ENCODE data around the gene AKT2. TPM values are rescaled to one million over a fixed set of nuclear protein-coding genes. Genes with fewer than 3 reads are reported as not detected.

AKT2 gene
- total and polyA plus RNA-seq, 10 of the 15 experiments (the other 5 are each of a cell fraction or from before 2014, with no cell fraction given): 1.0 to 185 (median 71.5) TPM

DNA sequence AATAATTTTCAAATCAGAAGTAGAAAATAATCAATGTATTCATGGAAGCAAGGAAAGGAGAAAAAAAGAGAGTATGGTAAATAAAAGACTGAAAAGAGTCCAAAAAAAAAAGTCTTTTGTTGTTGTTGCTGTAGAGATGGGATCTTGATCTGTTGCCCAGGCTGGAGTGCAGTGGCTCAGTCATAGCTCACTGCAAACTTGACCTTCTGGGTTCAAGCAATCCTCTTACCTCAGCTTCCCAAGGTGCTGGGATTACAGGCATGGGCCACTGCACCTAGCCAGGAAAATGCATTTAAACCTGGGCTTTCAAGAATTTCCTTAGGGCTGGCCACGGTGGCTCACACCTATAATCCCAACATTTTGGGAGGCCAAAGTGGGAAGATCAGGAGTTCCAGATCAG lies 100.9 kb downstream of the AKT2 start (continued):
- TF ChIP-seq, protein P1, sequence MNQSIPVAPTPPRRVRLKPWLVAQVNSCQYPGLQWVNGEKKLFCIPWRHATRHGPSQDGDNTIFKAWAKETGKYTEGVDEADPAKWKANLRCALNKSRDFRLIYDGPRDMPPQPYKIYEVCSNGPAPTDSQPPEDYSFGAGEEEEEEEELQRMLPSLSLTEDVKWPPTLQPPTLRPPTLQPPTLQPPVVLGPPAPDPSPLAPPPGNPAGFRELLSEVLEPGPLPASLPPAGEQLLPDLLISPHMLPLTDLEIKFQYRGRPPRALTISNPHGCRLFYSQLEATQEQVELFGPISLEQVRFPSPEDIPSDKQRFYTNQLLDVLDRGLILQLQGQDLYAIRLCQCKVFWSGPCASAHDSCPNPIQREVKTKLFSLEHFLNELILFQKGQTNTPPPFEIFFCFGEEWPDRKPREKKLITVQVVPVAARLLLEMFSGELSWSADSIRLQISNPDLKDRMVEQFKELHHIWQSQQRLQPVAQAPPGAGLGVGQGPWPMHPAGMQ (IDR thresholded peaks at IDR 0.05; ENCODE audit: borderline replicate concordance): no peak
- TF ChIP-seq ZSCAN29 (IDR thresholded peaks at IDR 0.05) (no peak), FOS (IDR thresholded peaks at IDR 0.05; ENCODE audit: borderline replicate concordance, extremely low read depth, insufficient read length) (no peak), BMI1 (IDR thresholded peaks at IDR 0.05; ENCODE audit: borderline replicate concordance) (no peak)
- TF ChIP-seq, protein P2, sequence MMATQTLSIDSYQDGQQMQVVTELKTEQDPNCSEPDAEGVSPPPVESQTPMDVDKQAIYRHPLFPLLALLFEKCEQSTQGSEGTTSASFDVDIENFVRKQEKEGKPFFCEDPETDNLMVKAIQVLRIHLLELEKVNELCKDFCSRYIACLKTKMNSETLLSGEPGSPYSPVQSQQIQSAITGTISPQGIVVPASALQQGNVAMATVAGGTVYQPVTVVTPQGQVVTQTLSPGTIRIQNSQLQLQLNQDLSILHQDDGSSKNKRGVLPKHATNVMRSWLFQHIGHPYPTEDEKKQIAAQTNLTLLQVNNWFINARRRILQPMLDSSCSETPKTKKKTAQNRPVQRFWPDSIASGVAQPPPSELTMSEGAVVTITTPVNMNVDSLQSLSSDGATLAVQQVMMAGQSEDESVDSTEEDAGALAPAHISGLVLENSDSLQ (IDR thresholded peaks at IDR 0.05): no peak

MicroRNA genes within 50 kb of the gene (microRNA counts, 767-probe panel; counts per million panel counts)
- microRNA hsa-miR-641: 1,853 counts per million, percentile 71 among the panel's probes with 10 or more counts

Small RNA genes within 50 kb of the gene (microRNA-seq; reads per million reads assigned to microRNA genes)
- 87.7 reads per million, percentile 74 among the genes with 10 or more reads in this experiment for gene MIR641

Small RNA genes within 50 kb of the gene (small RNA-seq; reads per million reads assigned to genes)
- gene MIR641 (15.2 reads per million, percentile 97 among the genes with 10 or more reads in this experiment), gene RNU6-945P (not detected)

Other genes with a start within 250 kb of the AKT2 start
Only the 7 nearest of the 13 such genes appear.
- gene MAP3K10, start 93.9 kb downstream of the AKT2 start, total RNA-seq (2014; rRNA removed): 9.0 and 13.6 TPM in 2 replicates
- 4.5 and 5.0 TPM in 2 replicates for gene MAP3K10, start 93.9 kb downstream of the AKT2 start, total RNA-seq (2014; rRNA removed; fragmentation: Illumina TruSeq; extraction: Trizol)
- gene MAP3K10, start 93.9 kb downstream of the AKT2 start, total RNA-seq (2021): 14.1 and 16.6 TPM in 2 replicates
- gene MAP3K10, start 93.9 kb downstream of the AKT2 start, polyA plus RNA-seq (2011; rRNA removed): 1.3 and 2.2 TPM in 2 replicates
- 1.1 and 2.5 TPM in 2 replicates for gene MAP3K10, start 93.9 kb downstream of the AKT2 start, polyA plus RNA-seq (2014; fragmentation: Illumina TruSeq; extraction: Trizol)
- under 1 TPM; 0.11 to 0.16 TPM for gene MAP3K10, start 93.9 kb downstream of the AKT2 start, polyA plus RNA-seq (2014; fragmentation: Nextera tagmentation; extraction: Ambion mirVana)
- gene MAP3K10, start 93.9 kb downstream of the AKT2 start, polyA plus RNA-seq (2014; rRNA removed): 9.9 and 15.1 TPM in 2 replicates
- 1 to 10 TPM in 1 of 2 experiments, under 1 TPM in 1; 0.53 to 2.7 TPM for gene MAP3K10, start 93.9 kb downstream of the AKT2 start, polyA plus RNA-seq (2016; fragmentation: Nextera tagmentation; extraction: Ambion mirVana)
- not detected in 2 replicates for gene TTC9B, start 67.0 kb downstream of the AKT2 start, total RNA-seq (2014; rRNA removed)
- gene TTC9B, start 67.0 kb downstream of the AKT2 start, total RNA-seq (2014; rRNA removed; fragmentation: Illumina TruSeq; extraction: Trizol): not detected in 2 replicates
- not detected in 2 replicates for gene TTC9B, start 67.0 kb downstream of the AKT2 start, total RNA-seq (2021)
- not detected in 2 replicates for gene TTC9B, start 67.0 kb downstream of the AKT2 start, polyA plus RNA-seq (2011; rRNA removed)
- gene TTC9B, start 67.0 kb downstream of the AKT2 start, polyA plus RNA-seq (2014; fragmentation: Illumina TruSeq; extraction: Trizol): not detected in 2 replicates
- under 1 TPM; 0.04 to 0.14 TPM for gene TTC9B, start 67.0 kb downstream of the AKT2 start, polyA plus RNA-seq (2014; fragmentation: Nextera tagmentation; extraction: Ambion mirVana)
- gene TTC9B, start 67.0 kb downstream of the AKT2 start, polyA plus RNA-seq (2014; rRNA removed): not detected in 2 replicates
- under 1 TPM in 1 of 2 experiments, not detected in 1; 0.10 TPM for gene TTC9B, start 67.0 kb downstream of the AKT2 start, polyA plus RNA-seq (2016; fragmentation: Nextera tagmentation; extraction: Ambion mirVana)
- 0.56 TPM in 1 of 2 replicates, not detected in the other for gene CCNP, start 58.7 kb downstream of the AKT2 start, total RNA-seq (2014; rRNA removed)
- not detected in 2 replicates for gene CCNP, start 58.7 kb downstream of the AKT2 start, total RNA-seq (2014; rRNA removed; fragmentation: Illumina TruSeq; extraction: Trizol)
- gene CCNP, start 58.7 kb downstream of the AKT2 start, total RNA-seq (2021): not detected in 2 replicates
- gene CCNP, start 58.7 kb downstream of the AKT2 start, polyA plus RNA-seq (2011; rRNA removed): 0.05 TPM in 1 of 2 replicates, not detected in the other
- gene CCNP, start 58.7 kb downstream of the AKT2 start, polyA plus RNA-seq (2014; fragmentation: Illumina TruSeq; extraction: Trizol): 0.03 TPM in 1 of 2 replicates, not detected in the other
- not detected for gene CCNP, start 58.7 kb downstream of the AKT2 start, polyA plus RNA-seq (2014; fragmentation: Nextera tagmentation; extraction: Ambion mirVana)
- 0.04 TPM in 1 of 2 replicates, not detected in the other for gene CCNP, start 58.7 kb downstream of the AKT2 start, polyA plus RNA-seq (2014; rRNA removed)
- gene CCNP, start 58.7 kb downstream of the AKT2 start, polyA plus RNA-seq (2016; fragmentation: Nextera tagmentation; extraction: Ambion mirVana): not detected
- 16.1 and 19.9 TPM in 2 replicates for gene C19orf47, start 63.1 kb upstream of the AKT2 start, total RNA-seq (2014; rRNA removed)
- gene C19orf47, start 63.1 kb upstream of the AKT2 start, total RNA-seq (2014; rRNA removed; fragmentation: Illumina TruSeq; extraction: Trizol): 5.2 and 6.6 TPM in 2 replicates
- gene C19orf47, start 63.1 kb upstream of the AKT2 start, total RNA-seq (2021): 29.1 and 30.7 TPM in 2 replicates
- gene C19orf47, start 63.1 kb upstream of the AKT2 start, polyA plus RNA-seq (2011; rRNA removed): 8.4 and 20.4 TPM in 2 replicates
- 4.5 and 14.4 TPM in 2 replicates for gene C19orf47, start 63.1 kb upstream of the AKT2 start, polyA plus RNA-seq (2014; fragmentation: Illumina TruSeq; extraction: Trizol)
- gene C19orf47, start 63.1 kb upstream of the AKT2 start, polyA plus RNA-seq (2014; fragmentation: Nextera tagmentation; extraction: Ambion mirVana): 1 to 10 TPM in 1 of 2 experiments, under 1 TPM in 1; 0.11 to 2.0 TPM
- gene C19orf47, start 63.1 kb upstream of the AKT2 start, polyA plus RNA-seq (2014; rRNA removed): 25.1 and 31.8 TPM in 2 replicates
- gene C19orf47, start 63.1 kb upstream of the AKT2 start, polyA plus RNA-seq (2016; fragmentation: Nextera tagmentation; extraction: Ambion mirVana): 10 to 100 TPM; 25.0 to 26.6 TPM
- 111 and 134 TPM in 2 replicates for gene PLD3, start 63.4 kb upstream of the AKT2 start, total RNA-seq (2014; rRNA removed)
- gene PLD3, start 63.4 kb upstream of the AKT2 start, total RNA-seq (2014; rRNA removed; fragmentation: Illumina TruSeq; extraction: Trizol): 37.3 and 40.1 TPM in 2 replicates
- 113 and 118 TPM in 2 replicates for gene PLD3, start 63.4 kb upstream of the AKT2 start, total RNA-seq (2021)
- gene PLD3, start 63.4 kb upstream of the AKT2 start, polyA plus RNA-seq (2011; rRNA removed): 15.4 and 36.4 TPM in 2 replicates
- gene PLD3, start 63.4 kb upstream of the AKT2 start, polyA plus RNA-seq (2014; fragmentation: Illumina TruSeq; extraction: Trizol): 11.5 and 47.7 TPM in 2 replicates
- 1 to 10 TPM; 1.3 to 2.2 TPM for gene PLD3, start 63.4 kb upstream of the AKT2 start, polyA plus RNA-seq (2014; fragmentation: Nextera tagmentation; extraction: Ambion mirVana)
- gene PLD3, start 63.4 kb upstream of the AKT2 start, polyA plus RNA-seq (2014; rRNA removed): 97.7 and 112 TPM in 2 replicates
- gene PLD3, start 63.4 kb upstream of the AKT2 start, polyA plus RNA-seq (2016; fragmentation: Nextera tagmentation; extraction: Ambion mirVana): 100 to 1,000 TPM in 1 of 2 experiments, 10 to 100 TPM in 1; 99.6 to 110 TPM
- gene HIPK4, start 104.8 kb upstream of the AKT2 start, total RNA-seq (2014; rRNA removed): not detected in 2 replicates
- gene HIPK4, start 104.8 kb upstream of the AKT2 start, total RNA-seq (2014; rRNA removed; fragmentation: Illumina TruSeq; extraction: Trizol): not detected in 2 replicates
- 0.13 TPM in 1 of 2 replicates, not detected in the other for gene HIPK4, start 104.8 kb upstream of the AKT2 start, total RNA-seq (2021)
- gene HIPK4, start 104.8 kb upstream of the AKT2 start, polyA plus RNA-seq (2011; rRNA removed): not detected in 2 replicates
- not detected in 2 replicates for gene HIPK4, start 104.8 kb upstream of the AKT2 start, polyA plus RNA-seq (2014; fragmentation: Illumina TruSeq; extraction: Trizol)
- not detected for gene HIPK4, start 104.8 kb upstream of the AKT2 start, polyA plus RNA-seq (2014; fragmentation: Nextera tagmentation; extraction: Ambion mirVana)
- gene HIPK4, start 104.8 kb upstream of the AKT2 start, polyA plus RNA-seq (2014; rRNA removed): not detected in 2 replicates
- under 1 TPM; 0.07 to 0.08 TPM for gene HIPK4, start 104.8 kb upstream of the AKT2 start, polyA plus RNA-seq (2016; fragmentation: Nextera tagmentation; extraction: Ambion mirVana)
- gene PRX, start 128.0 kb upstream of the AKT2 start, total RNA-seq (2014; rRNA removed): 0.98 and 1.1 TPM in 2 replicates
- 0.54 and 0.69 TPM in 2 replicates for gene PRX, start 128.0 kb upstream of the AKT2 start, total RNA-seq (2014; rRNA removed; fragmentation: Illumina TruSeq; extraction: Trizol)
- 1.2 and 1.3 TPM in 2 replicates for gene PRX, start 128.0 kb upstream of the AKT2 start, total RNA-seq (2021)
- gene PRX, start 128.0 kb upstream of the AKT2 start, polyA plus RNA-seq (2011; rRNA removed): 0.45 and 0.71 TPM in 2 replicates
- gene PRX, start 128.0 kb upstream of the AKT2 start, polyA plus RNA-seq (2014; fragmentation: Illumina TruSeq; extraction: Trizol): 0.27 and 0.50 TPM in 2 replicates
- gene PRX, start 128.0 kb upstream of the AKT2 start, polyA plus RNA-seq (2014; fragmentation: Nextera tagmentation; extraction: Ambion mirVana): under 1 TPM in 1 of 2 experiments, not detected in 1; 0.02 TPM
- gene PRX, start 128.0 kb upstream of the AKT2 start, polyA plus RNA-seq (2014; rRNA removed): 1.1 and 1.4 TPM in 2 replicates
- gene PRX, start 128.0 kb upstream of the AKT2 start, polyA plus RNA-seq (2016; fragmentation: Nextera tagmentation; extraction: Ambion mirVana): under 1 TPM; 0.12 to 0.29 TPM

Measured in GM12878 (cell line).